ENCODE results near the gene FUT7.

DNA sequence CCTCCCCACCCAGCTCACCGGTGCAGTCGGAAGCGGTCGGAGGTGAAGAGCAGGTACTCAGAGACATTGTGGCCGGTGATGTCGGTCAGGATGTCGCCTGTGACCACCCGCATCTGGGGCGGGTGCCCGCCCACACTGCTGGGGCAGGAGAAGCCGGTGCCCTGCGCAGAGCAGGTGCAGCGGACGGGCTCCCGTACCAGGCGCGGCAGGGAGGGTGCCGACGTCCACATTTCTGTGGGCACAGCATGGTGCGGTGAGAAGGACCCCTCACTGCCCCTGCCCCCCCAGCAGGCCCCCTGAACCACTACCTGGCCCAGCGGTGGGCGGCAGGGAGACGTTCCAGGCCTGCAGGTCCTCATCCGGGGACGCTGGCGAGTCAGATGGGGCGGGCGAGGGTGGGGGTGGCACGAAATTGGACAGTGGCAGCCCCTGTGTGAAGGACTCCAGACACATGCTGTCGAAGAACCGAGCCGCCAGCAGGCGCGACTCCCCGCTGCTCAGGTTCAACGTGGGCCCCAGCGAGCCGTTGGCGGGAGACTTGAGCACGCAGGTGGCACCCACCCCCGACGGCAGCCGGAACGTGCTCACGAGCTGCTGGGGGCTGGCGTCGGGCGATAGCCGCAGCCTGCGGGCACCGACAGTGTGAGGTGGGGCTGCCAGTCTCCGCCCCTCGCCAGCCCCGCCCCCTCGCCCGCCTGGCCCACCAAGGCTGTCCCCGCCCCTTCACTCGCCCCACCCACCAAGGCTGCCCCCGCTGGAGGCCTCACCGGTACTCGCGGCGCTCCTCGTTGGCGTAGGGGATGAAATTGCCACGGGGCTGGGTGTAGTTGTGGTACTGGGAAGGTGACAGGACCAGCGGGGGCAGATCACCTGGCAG lies 19.0 kb downstream of the FUT7 start:
- TF ChIP-seq, protein P1, sequence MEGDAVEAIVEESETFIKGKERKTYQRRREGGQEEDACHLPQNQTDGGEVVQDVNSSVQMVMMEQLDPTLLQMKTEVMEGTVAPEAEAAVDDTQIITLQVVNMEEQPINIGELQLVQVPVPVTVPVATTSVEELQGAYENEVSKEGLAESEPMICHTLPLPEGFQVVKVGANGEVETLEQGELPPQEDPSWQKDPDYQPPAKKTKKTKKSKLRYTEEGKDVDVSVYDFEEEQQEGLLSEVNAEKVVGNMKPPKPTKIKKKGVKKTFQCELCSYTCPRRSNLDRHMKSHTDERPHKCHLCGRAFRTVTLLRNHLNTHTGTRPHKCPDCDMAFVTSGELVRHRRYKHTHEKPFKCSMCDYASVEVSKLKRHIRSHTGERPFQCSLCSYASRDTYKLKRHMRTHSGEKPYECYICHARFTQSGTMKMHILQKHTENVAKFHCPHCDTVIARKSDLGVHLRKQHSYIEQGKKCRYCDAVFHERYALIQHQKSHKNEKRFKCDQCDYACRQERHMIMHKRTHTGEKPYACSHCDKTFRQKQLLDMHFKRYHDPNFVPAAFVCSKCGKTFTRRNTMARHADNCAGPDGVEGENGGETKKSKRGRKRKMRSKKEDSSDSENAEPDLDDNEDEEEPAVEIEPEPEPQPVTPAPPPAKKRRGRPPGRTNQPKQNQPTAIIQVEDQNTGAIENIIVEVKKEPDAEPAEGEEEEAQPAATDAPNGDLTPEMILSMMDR (IDR thresholded peaks at IDR 0.05) = no peak
- TF ChIP-seq ZFX (IDR thresholded peaks at IDR 0.05; ENCODE audit: borderline replicate concordance) = no peak
